DND-41 (cell line): Measurements from ENCODE around the gene PAFAH1B2.
"Not testable (repeated sequence)": the region's sequence is repeated elsewhere in the genome, so short reads cannot be mapped to it uniquely, and the experiment has no call there.

Experiments
- CTCF ChIP-seq: IDR thresholded peaks from 2 replicates; pipeline ENCODE4 v1.5.1; 2012; ENCODE audit warnings: borderline replicate concordance, low read length, moderate library complexity, mild to moderate bottlenecking; ENCODE audit not compliant: poor library complexity, severe bottlenecking; ENCODE audit errors: extremely low read depth
- EZH2 ChIP-seq: IDR thresholded peaks from 3 replicates; pipeline ENCODE4 v1.6.1; 2012; ENCODE audit warnings: borderline replicate concordance, low read depth, mild to moderate bottlenecking, moderate library complexity, low read length, inconsistent platforms; ENCODE audit not compliant: severe bottlenecking

GRCh38 chr11:117112497-117112896 is 31.6 kb upstream of the PAFAH1B2 start:
- TF ChIP-seq CTCF, EZH2: not testable (repeated sequence)
